Measurements from ENCODE around the gene TOPAZ1.
"Not testable (repeated sequence)": the region's sequence is repeated elsewhere in the genome, so short reads cannot be mapped to it uniquely, and the experiment has no call there.

Gene TOPAZ1

GRCh38 chr3:44337248-44337785, 95.6 kb downstream of the TOPAZ1 start:
- DNase-seq: no peak

GRCh38 chr3:44338010-44338827, 96.5 kb downstream of the TOPAZ1 start, which contains the start of gene TCAIM:
Gene TCAIM (plus strand): TSS chr3:44338766. CDS start chr3:44354783, 16,017 bp downstream.
- peak; percentile 92 to 98 (median 94) for DNase-seq

- no peak for DNase-seq
Measured at GRCh38 chr3:44338828-44339127, 97.1 kb downstream of the TOPAZ1 start.

GRCh38 chr3:44339181-44340057, 97.7 kb downstream of the TOPAZ1 start:
- DNase-seq: no peak

GRCh38 chr3:44340058-44340395, 98.3 kb downstream of the TOPAZ1 start:
- DNase-seq: no peak

GRCh38 chr3:44342176-44342790, 100.6 kb downstream of the TOPAZ1 start:
- no peak for DNase-seq

GRCh38 chr3:44343421-44343820, 101.7 kb downstream of the TOPAZ1 start:
- DNase-seq: no peak

GRCh38 chr3:44346590-44346989, 104.9 kb downstream of the TOPAZ1 start:
- not testable (repeated sequence) for DNase-seq

GRCh38 chr3:44348993-44349392, 107.3 kb downstream of the TOPAZ1 start:
- no peak for DNase-seq

GRCh38 chr3:44353355-44353924, 111.8 kb downstream of the TOPAZ1 start:
- DNase-seq: no peak

GRCh38 chr3:44355362-44356033, 113.8 kb downstream of the TOPAZ1 start:
- no peak for DNase-seq

GRCh38 chr3:44359146-44359751, 117.6 kb downstream of the TOPAZ1 start:
- DNase-seq: no peak

GRCh38 chr3:44363591-44363990, 121.9 kb downstream of the TOPAZ1 start:
- DNase-seq: no peak

GRCh38 chr3:44365952-44366351, 124.3 kb downstream of the TOPAZ1 start:
- no peak for DNase-seq

- no peak for DNase-seq
Measured at GRCh38 chr3:44375450-44375849, 133.8 kb downstream of the TOPAZ1 start.

All from activated naive CD4-positive, alpha-beta T cell (primary cell).